Activated T-helper 17 cell treated with anti-CD3 and anti-CD28 coated beads, Interleukin-2, amount 50 U/mL, for 72 hours (primary cell): ENCODE data around the gene FITM1. TPM values are rescaled to one million over a fixed set of nuclear protein-coding genes. Genes with fewer than 3 reads are reported as not detected.

ENCODE experiments used
- ATAC-seq: fragments of 150-1000 bp; cut with Tn5 transposase; replicated peaks from 2 replicates; pipeline ENCODE4 v1.10.0; 2021; ENCODE audit warnings: mild to moderate bottlenecking, moderate library complexity
- H3K27ac Mint-ChIP-seq: one replicate; pipeline ENCODE4 v1.8.0; 2022; ENCODE audit warnings: mixed read lengths
- H3K27me3 Mint-ChIP-seq: one replicate; pipeline ENCODE4 v1.8.0; 2022; ENCODE audit warnings: mixed read lengths
- H3K36me3 Mint-ChIP-seq: one replicate; pipeline ENCODE4 v1.8.0; 2022; ENCODE audit warnings: low read depth, mild to moderate bottlenecking, mixed read lengths
- H3K4me1 Mint-ChIP-seq: one replicate; pipeline ENCODE4 v1.8.0; 2022; ENCODE audit warnings: mixed read lengths
- H3K4me3 Mint-ChIP-seq: one replicate; pipeline ENCODE4 v1.8.0; 2022; ENCODE audit warnings: mild to moderate bottlenecking, mixed read lengths
- H3K9me3 Mint-ChIP-seq: one replicate; pipeline ENCODE4 v1.8.0; 2022; ENCODE audit warnings: mixed read lengths
- total RNA-seq, 2 donors: library from RNA; stranded (reverse); gene quantifications; one replicate each; pipeline ENCODE4 v1.2.3, GENCODE V29; 2022

The FITM1 gene
- total RNA-seq, 2 donors from 2014 or later: 0.58 TPM; not detected in 1

- peak overlapping the region; percentile 92 for H3K4me3 Mint-ChIP-seq
- peak overlapping the region; percentile 97 for H3K27ac Mint-ChIP-seq
- ATAC-seq: no peak
- H3K36me3 Mint-ChIP-seq: peaks cover 31% of the 10 kb centered on the region
- no peaks in the 10 kb centered on the region for H3K9me3 Mint-ChIP-seq
- peaks cover 23% of the 10 kb centered on the region for H3K4me1 Mint-ChIP-seq
- H3K27me3 Mint-ChIP-seq: no peaks in the 10 kb centered on the region
Measured at GRCh38 chr14:24093207-24093900, 37.1 kb upstream of the FITM1 start.

- Mint-ChIP-seq H3K36me3 (peaks cover 34% of the 10 kb centered on the region), H3K27ac (peak within 1 kb of the TSS; percentile 97), H3K4me1 (peaks cover 23% of the 10 kb centered on the region), H3K9me3 (no peaks in the 10 kb centered on the region), H3K27me3 (no peaks in the 10 kb centered on the region), H3K4me3 (peak within 1 kb of the TSS; percentile 92)
- peak; percentile 81 for ATAC-seq
Measured at GRCh38 chr14:24093901-24094840, 36.3 kb upstream of the FITM1 start, which contains the start of gene PCK2. TSS of gene PCK2 (plus strand) at chr14:24094311. CDS start at chr14:24094406, 95 bp downstream.

GRCh38 chr14:24094841-24095270 lies 35.6 kb upstream of the FITM1 start:
- ATAC-seq: peak; percentile 4

GRCh38 chr14:24095271-24096068 lies 35.0 kb upstream of the FITM1 start:
- H3K4me1 Mint-ChIP-seq: peaks cover 17% of the 10 kb centered on the region
- H3K27me3 Mint-ChIP-seq: no peaks in the 10 kb centered on the region
- H3K9me3 Mint-ChIP-seq: no peaks in the 10 kb centered on the region
- peaks cover 47% of the 10 kb centered on the region for H3K36me3 Mint-ChIP-seq
- ATAC-seq: peak; percentile 68
- peak overlapping the region; percentile 92 for H3K4me3 Mint-ChIP-seq
- peak overlapping the region; percentile 97 for H3K27ac Mint-ChIP-seq

More at GRCh38 chr14:24094841-24095270, 35.6 kb upstream of the FITM1 start:
- Mint-ChIP-seq H3K27ac (peak overlapping the region; percentile 97), H3K27me3 (no peaks in the 10 kb centered on the region), H3K4me1 (peaks cover 19% of the 10 kb centered on the region), H3K4me3 (peak overlapping the region; percentile 92), H3K36me3 (peaks cover 40% of the 10 kb centered on the region), H3K9me3 (no peaks in the 10 kb centered on the region)

GRCh38 chr14:24096545-24097181 lies 33.8 kb upstream of the FITM1 start:
- Mint-ChIP-seq H3K27ac (peak overlapping the region; percentile 26), H3K9me3 (no peaks in the 10 kb centered on the region), H3K4me3 (peak overlapping the region; percentile 43), H3K36me3 (peaks cover 57% of the 10 kb centered on the region), H3K27me3 (no peaks in the 10 kb centered on the region), H3K4me1 (peaks cover 14% of the 10 kb centered on the region)
- no peak for ATAC-seq

GRCh38 chr14:24098229-24098926 lies 32.1 kb upstream of the FITM1 start:
- H3K9me3 Mint-ChIP-seq: no peaks in the 10 kb centered on the region

GRCh38 chr14:24098927-24099813 lies 31.3 kb upstream of the FITM1 start:
- H3K4me3 Mint-ChIP-seq: no peak overlapping the region
- H3K27me3 Mint-ChIP-seq: no peaks in the 10 kb centered on the region
- no peak overlapping the region for H3K27ac Mint-ChIP-seq
- H3K9me3 Mint-ChIP-seq: no peaks in the 10 kb centered on the region
- no peak for ATAC-seq
- H3K36me3 Mint-ChIP-seq: peaks cover 77% of the 10 kb centered on the region
- peaks cover 6% of the 10 kb centered on the region for H3K4me1 Mint-ChIP-seq

More at GRCh38 chr14:24098229-24098926, 32.1 kb upstream of the FITM1 start:
- H3K27ac Mint-ChIP-seq: no peak overlapping the region
- H3K36me3 Mint-ChIP-seq: peaks cover 69% of the 10 kb centered on the region
- H3K4me1 Mint-ChIP-seq: peaks cover 9% of the 10 kb centered on the region
- ATAC-seq: no peak
- H3K4me3 Mint-ChIP-seq: no peak overlapping the region
- H3K27me3 Mint-ChIP-seq: no peaks in the 10 kb centered on the region

- Mint-ChIP-seq H3K4me3 (no peak overlapping the region), H3K4me1 (peaks cover 5% of the 10 kb centered on the region), H3K27ac (peak overlapping the region; percentile 46), H3K9me3 (no peaks in the 10 kb centered on the region), H3K36me3 (peaks cover 75% of the 10 kb centered on the region), H3K27me3 (no peaks in the 10 kb centered on the region)
- ATAC-seq: no peak
Measured at GRCh38 chr14:24100197-24100981, 30.1 kb upstream of the FITM1 start.

- no peak for ATAC-seq
- H3K4me1 Mint-ChIP-seq: no peaks in the 10 kb centered on the region
- H3K4me3 Mint-ChIP-seq: no peak overlapping the region
- peaks cover 70% of the 10 kb centered on the region for H3K36me3 Mint-ChIP-seq
- no peaks in the 10 kb centered on the region for H3K9me3 Mint-ChIP-seq
- peak overlapping the region; percentile 46 for H3K27ac Mint-ChIP-seq
- no peaks in the 10 kb centered on the region for H3K27me3 Mint-ChIP-seq
Measured at GRCh38 chr14:24100982-24101494, 29.4 kb upstream of the FITM1 start.

- H3K4me1 Mint-ChIP-seq: no peaks in the 10 kb centered on the region
- peaks cover 60% of the 10 kb centered on the region for H3K36me3 Mint-ChIP-seq
- H3K27me3 Mint-ChIP-seq: no peaks in the 10 kb centered on the region
- ATAC-seq: no peak
- H3K9me3 Mint-ChIP-seq: no peaks in the 10 kb centered on the region
- H3K4me3 Mint-ChIP-seq: no peak overlapping the region
- H3K27ac Mint-ChIP-seq: no peak overlapping the region
Measured at GRCh38 chr14:24102357-24103048, 28.0 kb upstream of the FITM1 start.

- Mint-ChIP-seq H3K9me3 (no peaks in the 10 kb centered on the region), H3K27ac (no peak overlapping the region), H3K36me3 (peaks cover 52% of the 10 kb centered on the region), H3K4me3 (no peak overlapping the region), H3K4me1 (no peaks in the 10 kb centered on the region), H3K27me3 (no peaks in the 10 kb centered on the region)
- ATAC-seq: no peak
Measured at GRCh38 chr14:24103451-24103850, 27.0 kb upstream of the FITM1 start.
